IMR-90 (cell line): ENCODE results near the gene LRRC72.

Source experiments
- BHLHE40 ChIP-seq: fragments of 150-350 bp; IDR thresholded peaks from 2 replicates; pipeline ENCODE4 v1.6.1; 2016; ENCODE audit warnings: mild to moderate bottlenecking, low read depth, low read length
- FOS ChIP-seq: fragments of 150-350 bp; IDR thresholded peaks from 2 replicates; pipeline ENCODE4 v1.6.1; 2016; ENCODE audit warnings: low read depth, low read length
- POLR2A ChIP-seq: IDR thresholded peaks from 2 replicates; pipeline ENCODE4 v1.6.1; 2012; ENCODE audit warnings: mild to moderate bottlenecking, low read depth, low read length
- TF ChIP-seq, protein P1 (sequence below): conservative IDR thresholded peaks from 2 replicates; pipeline ENCODE4 v1.5.1; 2012; ENCODE audit warnings: mild to moderate bottlenecking, low read depth, low read length, improper control_type of control experiment

DNA sequence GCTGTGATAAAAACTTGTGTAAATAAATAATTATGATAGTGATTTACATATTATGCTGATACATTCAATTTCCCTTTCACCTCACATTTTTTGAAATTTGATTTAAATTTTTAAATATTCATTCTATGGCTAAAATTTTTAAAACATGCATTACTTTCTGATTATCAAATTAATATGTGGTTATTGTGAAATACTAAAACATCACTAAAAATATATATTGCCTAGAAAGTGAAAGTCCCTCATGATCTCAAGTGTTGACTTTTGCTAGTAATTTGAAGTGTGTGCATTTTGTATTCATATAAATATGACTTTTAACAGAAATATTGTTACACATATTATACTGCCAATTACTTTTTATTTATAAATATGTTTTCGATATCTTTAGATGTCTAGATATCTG lies 3.1 kb downstream of the LRRC72 start:
- TF ChIP-seq, protein P1, sequence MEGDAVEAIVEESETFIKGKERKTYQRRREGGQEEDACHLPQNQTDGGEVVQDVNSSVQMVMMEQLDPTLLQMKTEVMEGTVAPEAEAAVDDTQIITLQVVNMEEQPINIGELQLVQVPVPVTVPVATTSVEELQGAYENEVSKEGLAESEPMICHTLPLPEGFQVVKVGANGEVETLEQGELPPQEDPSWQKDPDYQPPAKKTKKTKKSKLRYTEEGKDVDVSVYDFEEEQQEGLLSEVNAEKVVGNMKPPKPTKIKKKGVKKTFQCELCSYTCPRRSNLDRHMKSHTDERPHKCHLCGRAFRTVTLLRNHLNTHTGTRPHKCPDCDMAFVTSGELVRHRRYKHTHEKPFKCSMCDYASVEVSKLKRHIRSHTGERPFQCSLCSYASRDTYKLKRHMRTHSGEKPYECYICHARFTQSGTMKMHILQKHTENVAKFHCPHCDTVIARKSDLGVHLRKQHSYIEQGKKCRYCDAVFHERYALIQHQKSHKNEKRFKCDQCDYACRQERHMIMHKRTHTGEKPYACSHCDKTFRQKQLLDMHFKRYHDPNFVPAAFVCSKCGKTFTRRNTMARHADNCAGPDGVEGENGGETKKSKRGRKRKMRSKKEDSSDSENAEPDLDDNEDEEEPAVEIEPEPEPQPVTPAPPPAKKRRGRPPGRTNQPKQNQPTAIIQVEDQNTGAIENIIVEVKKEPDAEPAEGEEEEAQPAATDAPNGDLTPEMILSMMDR, result no peak
- TF ChIP-seq POLR2A (no peak), FOS (no peak), BHLHE40 (no peak)
